Activated naive CD4-positive, alpha-beta T cell treated with anti-CD3 and anti-CD28 coated beads, Interleukin-2, amount 50 U/mL, for 16 hours (primary cell): ENCODE results near the gene IL1RAPL1.

Experiments used
- DNase-seq: peaks from one replicate; pipeline ENCODE4 v3.0.0-alpha.2; 2020

Gene IL1RAPL1

DNA sequence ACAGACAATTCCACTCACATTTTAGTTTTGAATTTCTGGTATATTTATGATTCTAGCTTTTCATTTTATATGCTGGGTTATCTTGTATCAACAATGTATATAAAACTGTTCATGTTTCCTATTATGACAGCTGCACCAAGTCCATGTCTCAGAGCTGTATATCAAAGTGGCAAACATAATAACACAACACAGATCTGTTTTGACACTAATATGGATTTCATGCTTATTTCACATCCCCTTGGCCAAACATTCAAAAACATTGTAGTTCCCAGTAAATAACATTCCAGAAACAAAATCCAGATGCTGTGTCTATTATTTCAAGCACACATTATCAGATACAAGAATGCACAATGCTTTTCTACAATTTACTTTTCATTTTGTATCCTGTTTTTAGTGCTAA, 1247.5 kb downstream of the IL1RAPL1 start:
- no peak for DNase-seq

GRCh38 chrX:29841750-29842149, 1254.5 kb downstream of the IL1RAPL1 start:
- DNase-seq: no peak

GRCh38 chrX:29842552-29842951, 1255.3 kb downstream of the IL1RAPL1 start:
- no peak for DNase-seq

DNA sequence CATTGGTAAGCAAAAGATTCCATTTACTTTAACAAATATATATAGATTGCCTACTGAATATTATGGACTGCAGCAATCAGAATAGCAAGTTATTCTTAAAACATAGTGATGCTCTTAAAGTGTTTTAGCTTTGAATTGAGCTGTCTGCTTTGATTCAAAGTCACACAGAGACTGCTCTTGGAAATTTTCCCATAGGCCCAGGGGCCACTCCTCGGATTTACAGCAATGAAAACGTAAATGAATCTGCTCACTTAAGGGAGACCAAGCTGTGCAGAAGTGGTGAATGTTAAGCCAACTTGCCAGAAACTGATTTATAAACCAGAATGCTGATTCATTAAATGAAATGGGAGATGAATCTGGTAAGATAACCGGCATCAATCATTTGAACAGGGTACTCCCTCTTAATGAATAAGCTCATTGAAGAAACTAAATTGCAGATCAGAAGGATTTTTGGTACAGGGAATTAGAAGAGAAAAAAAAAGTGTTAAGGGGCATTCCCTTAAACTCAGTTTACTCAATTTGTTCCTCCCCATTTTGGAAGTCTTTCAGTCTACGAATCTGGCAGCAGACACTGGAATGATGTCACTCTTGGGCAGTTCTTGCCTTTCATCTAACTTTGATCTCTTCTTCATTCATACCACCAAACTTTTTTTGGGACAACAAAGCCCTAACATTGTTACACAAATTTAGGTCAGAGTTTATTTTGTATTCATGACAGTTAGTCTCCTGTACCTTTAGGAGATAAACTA, 1264.8 kb downstream of the IL1RAPL1 start:
- no peak for DNase-seq

DNA sequence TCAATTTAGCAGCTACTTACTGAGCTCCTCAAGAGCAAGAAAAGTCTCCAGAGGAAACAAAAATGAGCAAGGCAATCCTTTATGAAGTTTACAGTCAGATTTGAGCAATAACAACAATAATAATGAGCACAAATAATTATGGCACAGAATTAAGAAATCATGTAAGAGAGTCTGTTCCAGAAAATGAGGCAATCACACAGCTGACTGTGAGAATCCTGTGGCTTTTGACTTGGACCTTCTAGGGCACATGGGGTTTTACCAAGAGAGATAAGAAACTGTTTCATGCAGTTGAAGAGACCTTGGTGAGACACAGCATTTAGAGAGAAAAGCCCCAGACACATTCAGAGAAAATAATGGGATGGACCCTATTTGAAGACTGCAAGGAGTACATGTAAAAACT, 1265.5 kb downstream of the IL1RAPL1 start:
- no peak for DNase-seq

DNA sequence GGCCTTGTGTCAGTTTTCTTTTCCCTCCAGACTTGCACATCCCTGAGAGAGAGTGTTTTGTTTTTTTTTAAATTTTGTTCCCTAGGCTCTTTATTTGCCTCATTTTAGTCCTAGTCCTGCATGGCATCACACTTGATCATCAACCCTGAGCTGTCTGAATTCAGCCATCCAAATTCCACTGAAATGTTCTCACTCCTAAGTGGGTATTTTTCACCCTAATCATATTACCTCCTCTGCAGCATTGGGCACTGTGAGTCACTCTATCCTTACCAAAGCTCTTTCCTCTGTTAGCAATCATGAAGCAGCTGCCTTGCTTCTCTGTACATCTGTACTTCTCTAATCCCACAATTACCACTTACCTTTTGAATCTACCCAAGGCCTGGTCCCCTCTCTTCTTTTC, 1271.5 kb downstream of the IL1RAPL1 start:
- no peak for DNase-seq

DNA sequence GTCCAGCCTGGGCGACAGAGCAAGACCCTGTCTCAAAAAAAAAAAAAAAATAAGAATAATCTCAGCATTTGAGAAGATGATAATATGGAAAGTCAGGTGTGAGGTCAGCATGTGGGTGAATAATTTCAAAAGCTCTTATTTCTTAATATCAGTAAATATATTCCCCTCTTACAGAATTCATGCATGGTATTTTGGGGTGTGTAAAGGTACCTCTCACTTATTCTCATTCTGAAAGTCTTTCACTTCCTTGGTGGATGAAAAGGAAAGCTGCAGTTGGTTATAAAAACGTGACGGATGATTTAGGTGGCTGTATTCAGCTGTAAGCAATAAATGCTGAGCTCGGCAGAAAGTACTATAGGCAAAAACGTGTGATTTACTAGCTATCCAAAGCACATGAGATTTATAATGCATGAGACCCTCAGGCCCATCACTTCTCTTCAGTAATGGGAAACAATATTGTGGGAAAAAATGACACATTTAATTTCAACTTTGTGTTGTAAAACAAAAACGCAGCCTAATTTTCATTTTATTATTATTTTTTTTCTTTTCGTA, 1275.0 kb downstream of the IL1RAPL1 start:
- no peak for DNase-seq

- no peak for DNase-seq
Observed at GRCh38 chrX:29867971-29868370, 1280.7 kb downstream of the IL1RAPL1 start.

- DNase-seq: no peak
Observed at GRCh38 chrX:29869837-29870236, 1282.6 kb downstream of the IL1RAPL1 start.

DNA sequence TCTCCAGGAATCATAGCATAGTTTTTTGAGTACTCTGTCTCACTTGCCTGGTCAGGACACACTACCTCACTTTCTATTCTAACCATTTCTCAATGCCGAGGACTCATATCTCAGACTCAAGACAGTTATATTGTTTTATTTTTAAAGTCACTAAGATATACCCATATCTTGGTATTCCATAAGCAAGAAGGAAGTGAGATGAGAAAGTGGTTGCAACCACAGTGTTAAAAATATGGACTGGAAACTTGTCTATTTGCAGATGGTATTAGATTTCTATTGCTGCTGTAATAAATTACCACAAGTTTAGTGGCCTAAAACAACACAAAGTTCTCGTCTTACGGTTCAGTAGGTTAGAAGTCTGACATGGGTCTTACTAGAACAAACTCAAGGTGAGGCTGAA, 1283.4 kb downstream of the IL1RAPL1 start:
- DNase-seq: no peak

DNA sequence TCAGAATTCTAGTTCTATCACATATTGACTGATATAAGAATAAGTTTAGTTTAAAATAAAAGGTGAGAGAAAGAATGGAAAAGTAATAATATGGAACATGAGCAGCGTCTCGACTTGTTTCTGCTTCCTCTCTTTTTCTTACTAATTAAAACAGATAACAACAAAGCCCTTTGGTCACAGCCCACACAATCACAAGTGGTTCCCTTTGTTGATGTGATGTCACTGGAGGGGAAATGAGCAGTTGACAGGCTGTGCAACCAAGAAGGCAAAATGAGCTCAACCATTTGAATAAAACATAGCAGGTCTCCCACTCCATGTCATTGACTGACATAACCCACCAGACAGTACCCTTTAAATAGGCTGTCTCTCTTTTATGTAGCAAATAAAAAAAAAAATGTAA, 1285.6 kb downstream of the IL1RAPL1 start:
- no peak for DNase-seq

- DNase-seq: no peak
Observed at GRCh38 chrX:29876733-29877132, 1289.5 kb downstream of the IL1RAPL1 start.

GRCh38 chrX:29880977-29881376, 1293.7 kb downstream of the IL1RAPL1 start:
- no peak for DNase-seq

- DNase-seq: no peak
Observed at GRCh38 chrX:29890004-29890403, 1302.8 kb downstream of the IL1RAPL1 start.

DNA sequence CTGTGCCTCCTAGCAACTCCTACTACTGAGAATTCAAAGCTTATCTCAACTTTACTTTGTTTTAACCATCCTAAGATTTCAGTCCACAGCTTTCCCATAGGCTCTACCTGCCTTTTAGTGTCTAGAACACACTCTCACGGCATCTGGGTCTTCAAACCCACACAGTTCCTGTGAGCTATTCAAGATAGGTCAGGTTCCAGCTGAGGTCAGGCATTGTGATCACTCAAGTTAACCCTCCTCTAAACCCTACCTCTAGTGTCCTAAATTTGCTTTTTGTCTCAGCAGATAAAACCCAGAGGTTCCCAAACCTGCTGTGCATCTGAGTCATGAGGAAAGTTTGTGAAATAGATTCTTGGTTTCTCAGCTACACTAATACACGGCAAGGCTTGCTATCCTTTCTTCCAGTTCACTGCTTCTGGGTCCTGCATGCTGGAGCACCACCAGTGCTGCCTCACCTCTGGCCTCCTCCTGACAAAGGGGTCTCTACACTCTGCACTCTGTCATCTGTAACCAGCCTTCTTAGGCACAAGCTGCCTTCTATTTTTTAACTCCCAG, 1303.5 kb downstream of the IL1RAPL1 start:
- DNase-seq: no peak

GRCh38 chrX:29902004-29902403, 1314.8 kb downstream of the IL1RAPL1 start:
- no peak for DNase-seq

- no peak for DNase-seq
Observed at GRCh38 chrX:29903360-29903759, 1316.1 kb downstream of the IL1RAPL1 start.

DNA sequence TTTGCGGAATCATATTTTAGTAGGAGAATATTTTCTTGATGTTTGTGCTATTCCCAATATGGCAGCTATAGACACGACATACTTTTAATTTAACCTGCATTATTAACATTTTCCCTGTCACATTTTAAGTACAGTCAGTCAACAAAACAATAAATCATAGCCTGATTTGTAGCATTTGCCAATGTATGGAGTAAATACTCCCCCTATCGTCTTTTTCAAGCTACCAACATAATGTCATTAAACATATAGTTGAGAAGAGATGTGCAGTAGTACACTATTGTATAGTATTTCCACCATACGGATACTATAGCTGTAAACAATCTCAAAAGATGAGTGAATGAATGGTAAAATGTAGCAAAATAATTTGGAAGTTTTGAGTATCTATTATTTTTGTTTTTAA, 1324.4 kb downstream of the IL1RAPL1 start:
- no peak for DNase-seq

DNA sequence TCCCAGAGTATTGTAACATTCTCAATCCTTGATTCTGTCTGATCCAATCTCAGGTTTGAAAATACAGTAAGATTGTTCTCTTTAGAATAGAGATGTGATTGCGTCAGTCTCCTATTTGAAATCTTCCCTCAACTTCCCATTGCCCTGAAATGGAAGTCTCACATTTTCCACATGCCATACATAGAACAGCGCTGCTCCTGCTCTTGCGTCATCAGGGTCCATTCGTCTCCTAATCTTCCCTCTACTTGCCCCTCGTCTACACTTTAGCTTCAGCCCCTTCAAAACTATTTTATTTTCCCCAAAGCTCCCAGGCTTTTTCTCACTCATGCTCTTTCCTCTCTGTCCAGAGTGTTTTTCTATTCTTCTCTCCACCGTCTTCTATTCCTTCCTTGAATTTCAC, 1326.4 kb downstream of the IL1RAPL1 start:
- no peak for DNase-seq

GRCh38 chrX:29922607-29923006, 1335.4 kb downstream of the IL1RAPL1 start:
- no peak for DNase-seq

GRCh38 chrX:29926056-29926455, 1338.8 kb downstream of the IL1RAPL1 start:
- no peak for DNase-seq

DNA sequence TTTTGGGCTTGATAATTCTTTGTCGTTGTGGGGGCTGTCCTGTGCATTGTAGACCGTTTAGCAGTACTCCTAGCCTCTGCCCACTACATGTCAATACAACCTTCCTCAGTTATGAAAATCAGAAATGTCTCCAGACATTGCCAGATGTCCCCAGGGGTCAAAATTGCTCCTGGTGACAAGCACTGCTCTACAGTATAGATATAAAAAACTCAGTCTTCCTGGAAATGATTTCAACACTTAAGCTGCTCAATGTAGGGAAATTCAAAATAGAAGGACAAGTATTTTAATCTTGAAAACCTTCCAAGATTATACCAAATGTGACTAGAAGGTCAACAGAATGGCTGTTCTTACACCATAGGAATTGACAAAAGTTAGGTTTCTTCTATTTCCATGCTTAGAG, 1339.4 kb downstream of the IL1RAPL1 start:
- no peak for DNase-seq

GRCh38 chrX:29935455-29935854, 1348.2 kb downstream of the IL1RAPL1 start:
- no peak for DNase-seq

GRCh38 chrX:29940750-29941149, 1353.5 kb downstream of the IL1RAPL1 start:
- DNase-seq: no peak

GRCh38 chrX:29941287-29941686, 1354.0 kb downstream of the IL1RAPL1 start:
- no peak for DNase-seq
